GM12891 (cell line): ENCODE results near the gene ABI1.

ENCODE experiments used
- DNase-seq: peaks from one replicate; pipeline ENCODE4 v3.0.0; 2011; ENCODE audit warnings: low spot score; ENCODE audit not compliant: insufficient read length
- FAIRE-seq: peaks from 2 replicates; lab custom pipeline; 2011; peaks lifted over from hg19 to GRCh38; lab: Jason Lieb, UNC
- PAX5 ChIP-seq: IDR thresholded peaks from 2 replicates; pipeline ENCODE4 v1.6.1; 2011; ENCODE audit warnings: low read length, moderate library complexity, mild to moderate bottlenecking; ENCODE audit not compliant: insufficient read depth, severe bottlenecking
- POLR2A ChIP-seq: IDR thresholded peaks from 2 replicates; pipeline ENCODE4 v1.6.1; 2011; ENCODE audit warnings: low read depth, low read length, control low read depth
- POLR2AphosphoS5 ChIP-seq: IDR thresholded peaks from 2 replicates; pipeline ENCODE4 v1.6.1; 2011; ENCODE audit warnings: low read depth, low read length, control low read depth
- POU2F2 ChIP-seq: IDR thresholded peaks from 2 replicates; pipeline ENCODE4 v1.6.1; 2011; ENCODE audit warnings: low read depth, mild to moderate bottlenecking, control low read depth, low read length, moderate library complexity
- SPI1 ChIP-seq: IDR thresholded peaks from 2 replicates; pipeline ENCODE4 v1.6.1; 2011; ENCODE audit warnings: low read depth, low read length, control low read depth
- TAF1 ChIP-seq: IDR thresholded peaks from 2 replicates; pipeline ENCODE4 v1.6.1; 2011; ENCODE audit warnings: low read depth, low read length, control low read depth

The ABI1 gene

DNA sequence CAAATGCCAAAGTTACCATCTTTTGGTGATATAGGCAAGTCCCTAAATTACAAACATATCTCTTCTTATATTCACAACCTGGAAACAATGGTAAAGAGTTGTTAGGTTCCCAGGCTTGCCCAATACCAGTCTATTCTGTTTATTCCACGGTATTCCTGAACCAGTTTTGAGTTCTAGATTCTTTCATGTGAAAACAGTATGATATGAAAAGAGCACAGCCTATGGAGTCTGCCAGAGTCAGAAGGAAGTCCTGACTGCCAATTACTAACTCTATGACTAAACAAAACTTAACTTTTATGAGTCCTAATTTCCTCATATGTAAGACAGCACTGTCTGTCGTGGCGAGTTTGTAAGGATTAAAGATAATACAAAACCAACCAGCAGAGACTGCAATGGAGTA is 5.6 kb downstream of the ABI1 start:
- DNase-seq (no peak), FAIRE-seq (peak; percentile 66)
- TF ChIP-seq POU2F2 = no peak
- no peak for TF ChIP-seq TAF1
- no peak for TF ChIP-seq POLR2AphosphoS5
- no peak for TF ChIP-seq SPI1
- no peak for TF ChIP-seq POLR2A
- TF ChIP-seq PAX5 = no peak

DNA sequence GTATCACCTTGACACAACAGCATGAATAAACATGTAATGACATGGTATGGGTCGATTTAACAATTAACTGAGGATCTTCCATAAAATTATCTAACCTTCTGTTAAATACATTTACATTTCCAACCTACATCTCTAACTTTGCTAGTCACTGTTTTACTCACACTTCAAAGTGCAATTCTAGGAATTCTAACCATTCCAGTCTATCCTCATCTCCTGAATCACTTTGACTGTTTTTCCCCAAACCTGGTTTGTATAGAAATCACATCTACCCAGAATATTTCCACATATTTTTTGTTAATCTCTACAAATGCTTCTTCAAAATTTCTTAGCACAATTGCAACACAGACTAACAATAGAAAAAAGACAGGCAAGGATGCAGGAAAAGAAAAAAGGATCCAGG is 6.2 kb downstream of the ABI1 start:
- FAIRE-seq = peak; percentile 47
- DNase-seq = no peak
- TF ChIP-seq POLR2AphosphoS5 (no peak), POU2F2 (no peak), TAF1 (no peak), PAX5 (no peak), SPI1 (no peak), POLR2A (no peak)

DNA sequence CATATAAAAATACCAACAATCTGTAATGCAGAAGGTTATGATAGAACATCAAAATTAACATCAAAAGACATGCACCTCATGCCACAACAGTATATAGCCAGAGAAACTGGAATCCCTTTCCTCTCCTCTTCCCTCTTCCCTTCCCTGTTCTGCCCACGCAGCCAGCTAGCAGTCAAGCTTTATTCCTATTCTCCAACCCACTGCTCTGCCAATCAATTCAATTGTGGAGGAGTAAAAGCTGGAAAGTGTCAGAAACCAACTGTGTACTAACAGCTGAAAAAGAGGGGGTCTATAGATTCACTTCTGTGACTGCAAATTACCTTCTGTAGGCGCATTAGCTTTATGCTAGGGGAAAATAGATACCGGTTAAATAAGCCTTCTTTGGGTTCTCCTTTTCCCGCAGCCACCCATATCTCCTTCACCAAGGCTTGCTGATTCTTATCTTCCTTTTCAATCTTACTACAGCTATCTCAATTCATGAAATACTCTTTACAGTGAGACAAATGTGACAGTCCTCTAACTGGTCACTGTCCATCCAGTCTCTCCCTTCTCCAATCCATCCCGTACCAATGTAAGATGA is 16.3 kb downstream of the ABI1 start:
- no peak for TF ChIP-seq POLR2AphosphoS5
- no peak for TF ChIP-seq SPI1
- TF ChIP-seq POLR2A = no peak
- TF ChIP-seq POU2F2 = no peak
- TF ChIP-seq TAF1 = no peak
- no peak for TF ChIP-seq PAX5
- DNase-seq (no peak), FAIRE-seq (peak; percentile 60)

DNA sequence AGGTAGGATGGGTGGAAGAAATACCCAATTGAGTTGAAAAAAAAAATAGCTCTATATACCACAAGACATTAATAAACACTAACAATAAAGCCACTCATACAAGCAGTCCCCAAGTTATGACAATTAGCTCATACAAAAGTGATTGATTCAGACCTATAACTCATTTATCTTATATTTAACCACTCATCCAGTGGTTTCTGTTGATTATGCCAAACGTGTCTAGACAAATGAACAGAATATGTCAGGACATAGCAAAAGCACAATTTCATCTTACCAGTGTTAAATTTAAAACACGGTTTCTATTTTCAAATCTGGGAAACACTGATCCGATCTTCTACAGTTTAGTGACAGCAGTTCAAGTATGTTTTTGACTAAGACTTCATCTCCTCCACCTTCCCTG is 17.0 kb downstream of the ABI1 start:
- FAIRE-seq = no peak
- TF ChIP-seq SPI1 (no peak), POLR2AphosphoS5 (no peak), POLR2A (no peak), PAX5 (no peak), POU2F2 (no peak), TAF1 (no peak)
- DNase-seq = no peak

DNA sequence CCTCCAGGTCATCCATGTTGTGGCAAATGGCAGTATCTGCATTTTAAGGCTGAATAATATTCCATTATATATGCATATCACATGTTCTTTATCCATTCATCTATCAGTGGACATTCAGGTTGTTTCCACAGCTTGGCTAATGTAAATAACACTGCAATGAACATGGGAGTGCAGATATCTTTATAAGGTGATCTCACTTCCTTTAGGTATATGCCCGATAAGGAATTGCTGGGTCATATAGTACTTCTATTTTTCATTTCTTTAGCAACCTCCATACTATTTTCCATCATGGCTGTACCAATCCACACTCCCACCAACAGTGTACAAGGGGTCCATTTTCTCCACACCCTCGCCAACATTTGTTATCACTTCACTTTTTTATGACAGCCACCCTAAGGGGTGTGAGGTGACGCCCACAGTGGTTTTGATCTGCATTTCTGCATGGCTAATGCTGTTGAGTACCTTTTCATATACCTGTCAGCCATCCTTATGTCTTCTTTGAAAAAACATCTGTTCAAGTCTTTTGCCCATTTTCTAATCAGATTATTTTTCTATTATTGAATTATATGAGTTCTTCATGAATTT is 18.9 kb downstream of the ABI1 start:
- TF ChIP-seq POLR2A (no peak), TAF1 (no peak), POLR2AphosphoS5 (no peak), POU2F2 (no peak), SPI1 (no peak), PAX5 (no peak)
- peak; percentile 69 for FAIRE-seq
- no peak for DNase-seq

DNA sequence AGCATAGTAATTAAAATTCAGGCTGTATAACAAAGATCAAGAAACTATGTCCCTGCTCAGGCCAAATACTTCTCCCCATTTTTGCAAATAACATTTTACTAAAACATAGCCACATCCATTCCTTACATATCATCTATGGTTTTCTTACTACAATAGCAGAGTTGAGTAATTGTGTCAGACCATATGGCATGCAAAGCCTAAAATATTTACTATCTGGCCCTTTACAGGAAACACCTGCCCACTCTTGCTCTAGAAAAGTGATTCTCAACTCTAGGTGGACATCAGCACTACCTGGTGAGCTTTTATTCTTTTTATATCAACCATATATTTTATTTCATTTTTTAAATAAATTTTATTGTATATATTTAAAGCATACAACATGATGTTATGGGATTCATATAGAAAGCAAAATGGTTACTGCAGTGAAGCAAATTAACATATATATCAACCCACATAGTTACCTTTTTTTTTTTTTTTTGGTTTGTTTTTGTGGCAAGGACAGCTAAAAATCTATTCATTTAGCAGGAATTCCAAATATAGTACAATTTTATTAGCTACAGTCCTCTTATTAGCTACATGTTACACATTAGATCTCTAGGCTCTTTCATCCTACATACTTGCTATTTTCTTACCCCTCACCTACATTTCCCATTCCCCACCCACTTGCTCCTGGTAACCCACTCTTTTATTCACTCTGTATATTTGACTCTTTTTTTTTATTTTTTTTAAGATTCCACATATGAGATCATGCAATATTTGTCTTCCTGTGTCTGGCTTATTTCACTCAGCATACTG is 19.6 kb downstream of the ABI1 start:
- FAIRE-seq (no peak), DNase-seq (no peak)
- no peak for TF ChIP-seq TAF1
- TF ChIP-seq POU2F2 = no peak
- no peak for TF ChIP-seq PAX5
- no peak for TF ChIP-seq SPI1
- no peak for TF ChIP-seq POLR2AphosphoS5
- TF ChIP-seq POLR2A = no peak

DNA sequence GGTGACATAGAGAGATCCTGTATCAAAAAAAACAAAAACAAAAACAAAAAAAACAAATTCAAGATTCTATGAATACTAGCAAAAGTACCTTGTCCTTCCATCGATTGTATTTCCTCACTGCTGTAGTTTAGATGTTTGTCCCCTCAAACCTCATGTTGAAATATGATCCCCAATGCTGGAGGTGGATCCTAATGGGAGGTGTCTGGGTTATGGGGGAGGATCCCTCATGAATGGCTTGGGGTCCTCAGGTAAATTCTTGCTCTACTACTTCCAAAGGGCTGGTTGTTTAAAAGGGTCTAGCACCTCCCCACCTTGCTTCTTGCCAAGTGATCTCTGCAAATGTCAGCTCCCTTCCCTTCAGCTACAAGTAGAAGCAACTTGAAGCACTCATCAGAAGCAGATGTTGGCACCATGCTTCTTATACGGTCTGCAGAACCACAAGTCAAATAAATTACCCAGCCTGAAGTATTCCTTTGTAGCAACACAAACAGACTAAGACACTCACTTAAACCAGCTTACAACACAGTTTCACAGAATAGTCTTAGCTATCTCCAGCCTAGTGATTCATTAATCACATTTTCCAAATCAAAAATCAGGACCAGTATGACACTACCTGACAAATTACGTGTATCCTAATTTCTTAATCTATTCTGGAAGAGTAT is 20.7 kb downstream of the ABI1 start:
- DNase-seq (no peak), FAIRE-seq (peak; percentile 16)
- TF ChIP-seq POLR2A (no peak), PAX5 (no peak), TAF1 (no peak), SPI1 (no peak), POLR2AphosphoS5 (no peak), POU2F2 (no peak)

DNA sequence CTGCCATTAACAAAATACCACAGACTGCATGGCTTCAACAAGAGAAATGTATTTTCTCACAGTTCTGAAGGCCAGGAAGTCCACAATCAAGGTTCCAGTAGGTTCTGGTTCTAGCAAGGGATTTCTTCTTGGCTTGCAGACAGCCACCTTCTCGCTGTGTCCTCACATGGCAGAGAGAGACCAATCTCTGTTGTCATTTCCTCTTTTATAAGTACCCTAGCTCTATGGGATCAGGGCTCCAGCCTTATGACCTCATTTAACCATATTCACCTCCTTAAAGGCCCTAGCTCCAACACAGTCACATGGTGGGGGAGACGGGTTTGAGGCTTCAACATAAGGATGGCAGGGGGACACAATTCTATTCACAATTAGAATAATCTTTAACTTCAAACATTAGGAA is 23.6 kb downstream of the ABI1 start:
- FAIRE-seq (peak; percentile 58), DNase-seq (no peak)
- TF ChIP-seq POLR2AphosphoS5 = no peak
- TF ChIP-seq SPI1 = peak; percentile 63
- TF ChIP-seq PAX5 = no peak
- TF ChIP-seq POU2F2 = no peak
- TF ChIP-seq TAF1 = no peak
- no peak for TF ChIP-seq POLR2A

DNA sequence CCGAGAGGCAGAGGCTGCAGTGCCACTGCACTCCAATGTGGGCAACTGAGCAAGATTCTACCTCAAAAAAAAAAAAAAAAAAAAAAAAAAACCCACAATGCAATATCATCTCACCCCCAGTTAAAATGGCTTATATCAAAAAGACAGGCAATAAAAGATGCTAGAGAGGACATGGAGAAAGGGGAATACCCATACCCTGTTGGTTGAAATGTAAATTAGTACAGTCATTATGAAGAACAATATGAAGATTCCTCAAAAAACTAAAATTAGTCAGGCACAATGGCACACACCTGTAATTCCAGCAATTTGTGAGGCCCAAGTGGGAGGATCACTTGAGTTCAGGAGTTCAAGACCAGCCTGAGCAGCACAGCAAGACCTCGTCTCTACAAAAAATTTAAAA is 25.7 kb downstream of the ABI1 start:
- FAIRE-seq (peak; percentile 26), DNase-seq (no peak)
- TF ChIP-seq SPI1 = no peak
- TF ChIP-seq POLR2AphosphoS5 = no peak
- TF ChIP-seq PAX5 = no peak
- no peak for TF ChIP-seq TAF1
- no peak for TF ChIP-seq POLR2A
- no peak for TF ChIP-seq POU2F2
